Neuronal stem cell (in vitro differentiated cells): Measurements from ENCODE around the gene RALGPS1.

Experiments
- DNase-seq: peaks from one replicate; pipeline ENCODE4 v3.0.0-alpha.2; 2013; ENCODE audit warnings: low spot score
- H2AFZ ChIP-seq: one replicate; pipeline ENCODE4 v1.6.1; 2013; ENCODE audit warnings: mild to moderate bottlenecking, low read length, inconsistent platforms
- H2AK5ac ChIP-seq: 2 replicates; pipeline ENCODE4 v1.6.1; 2013; ENCODE audit warnings: low read depth, mild to moderate bottlenecking, inconsistent platforms, low read length, moderate library complexity, mixed read lengths
- H2BK120ac ChIP-seq: 2 replicates; pipeline ENCODE4 v1.6.1; 2013; ENCODE audit warnings: low read depth, mild to moderate bottlenecking, inconsistent platforms, low read length, moderate library complexity, mixed read lengths
- H2BK12ac ChIP-seq: one replicate; pipeline ENCODE4 v1.6.1; 2013; ENCODE audit warnings: low read length, inconsistent platforms
- H2BK15ac ChIP-seq: 2 replicates; pipeline ENCODE4 v1.6.1; 2013; ENCODE audit warnings: mild to moderate bottlenecking, low read length, inconsistent platforms, mixed read lengths
- H2BK5ac ChIP-seq: one replicate; pipeline ENCODE4 v1.6.1; 2013; ENCODE audit warnings: inconsistent platforms, mild to moderate bottlenecking, low read length, moderate library complexity
- H3K14ac ChIP-seq: one replicate; pipeline ENCODE4 v1.6.1; 2013; ENCODE audit warnings: low read length, inconsistent platforms
- H3K18ac ChIP-seq: 2 replicates; pipeline ENCODE4 v1.6.1; 2013; ENCODE audit warnings: low read length, inconsistent platforms
- H3K23ac ChIP-seq: 2 replicates; pipeline ENCODE4 v1.6.1; 2013; ENCODE audit warnings: low read depth, mild to moderate bottlenecking, mixed read lengths, low read length, inconsistent platforms; ENCODE audit not compliant: poor library complexity
- H3K27ac ChIP-seq: replicated peaks from 3 replicates; pipeline ENCODE4 v1.5.1; 2013; ENCODE audit warnings: low read length, inconsistent platforms
- H3K27me3 ChIP-seq, 3 experiments: 2 replicates each; pipeline ENCODE4 v1.6.1; 2013; ENCODE audit warnings: low read length in 3 of 3, mild to moderate bottlenecking in 2 of 3, inconsistent platforms in 1 of 3, low read depth in 1 of 3, mixed read lengths in 1 of 3, moderate library complexity in 1 of 3; ENCODE audit not compliant: control insufficient read depth in 3 of 3, insufficient read depth in 3 of 3
- H3K36me3 ChIP-seq, 2 donors: replicated peaks in 1 of 2; 2 replicates each; pipeline ENCODE4 v1.6.1; 2013; ENCODE audit warnings: low read length in 2 of 2; ENCODE audit not compliant: control insufficient read depth in 2 of 2, insufficient read depth in 2 of 2
- H3K4ac ChIP-seq: 2 replicates; pipeline ENCODE4 v1.6.1; 2013; ENCODE audit warnings: inconsistent platforms, mild to moderate bottlenecking, low read length, moderate library complexity
- H3K4me1 ChIP-seq, 2 donors: 1 replicate in 1 of 2; 2 replicates in 1 of 2; pipeline ENCODE4 v1.6.1; 2013; ENCODE audit warnings: low read length in 2 of 2, low read depth in 1 of 2; ENCODE audit not compliant: control insufficient read depth in 2 of 2, insufficient read depth in 1 of 2
- H3K4me2 ChIP-seq: one replicate; pipeline ENCODE4 v1.6.1; 2013; ENCODE audit warnings: mild to moderate bottlenecking, low read length, inconsistent platforms; ENCODE audit not compliant: insufficient read depth, poor library complexity, severe bottlenecking
- H3K4me3 ChIP-seq, 2 donors: 2 replicates each; pipeline ENCODE4 v1.5.1; 2013; ENCODE audit warnings: low read length in 2 of 2, mild to moderate bottlenecking in 2 of 2, inconsistent platforms in 1 of 2, moderate library complexity in 1 of 2
- H3K79me1 ChIP-seq: one replicate; pipeline ENCODE4 v1.6.1; 2013; ENCODE audit warnings: low read depth, mild to moderate bottlenecking, inconsistent platforms, low read length, moderate library complexity
- H3K9ac ChIP-seq: one replicate; pipeline ENCODE4 v1.6.1; 2013; ENCODE audit warnings: mild to moderate bottlenecking, low read depth, low read length, inconsistent platforms; ENCODE audit not compliant: poor library complexity
- H3K9me3 ChIP-seq, 2 donors: replicated peaks in 1 of 2; 2 replicates each; pipeline versions ENCODE3 to v1.6.1; 2013; ENCODE audit warnings: low read length in 2 of 2, mild to moderate bottlenecking in 2 of 2, inconsistent platforms in 1 of 2, low read depth in 1 of 2, mixed read lengths in 1 of 2, moderate library complexity in 1 of 2; ENCODE audit not compliant: control insufficient read depth in 2 of 2, insufficient read depth in 1 of 2
- H4K8ac ChIP-seq: one replicate; pipeline ENCODE4 v1.6.1; 2013; ENCODE audit warnings: low read depth, mild to moderate bottlenecking, inconsistent platforms, low read length, moderate library complexity
- H4K91ac ChIP-seq: one replicate; pipeline ENCODE4 v1.6.1; 2013; ENCODE audit warnings: low read length, low read depth, mild to moderate bottlenecking, inconsistent platforms; ENCODE audit not compliant: poor library complexity
- WGBS, 2 donors: extraction: QIAGEN DNeasy Blood & Tissue Kit; methylation state at CpG; one replicate each; pipeline ENCODE4 v1.1.7; 2013; ENCODE audit warnings: missing lambda C conversion rate in 2 of 2, mixed read lengths in 1 of 2; ENCODE audit not compliant: insufficient read length in 2 of 2, insufficient replicate concordance in 1 of 2; ENCODE audit errors: extremely low coverage in 2 of 2; 5-methylcytosine and 5-hydroxymethylcytosine counted together

Gene RALGPS1

GRCh38 chr9:127130661-127131538, 216.3 kb downstream of the RALGPS1 start:
- Histone ChIP-seq H3K79me1 (no peaks in the 10 kb centered on the region), H3K4me2 (no peak overlapping the region), H3K27ac (no peak overlapping the region), H3K4ac (no peak overlapping the region), H2BK120ac (no peak overlapping the region), H3K23ac (no peak overlapping the region), H3K4me1 (peaks cover 16 to 25% of the 10 kb centered on the region in 2 donors), H3K9ac (no peak overlapping the region), H4K91ac (no peak overlapping the region), H4K8ac (no peak overlapping the region), H3K18ac (no peak overlapping the region), H2BK15ac (no peak overlapping the region), H2BK5ac (no peak overlapping the region), H3K36me3 (no peaks in the 10 kb centered on the region), H2AFZ (peak overlapping the region; percentile 27), H2AK5ac (no peak overlapping the region), H3K27me3 (peaks cover 0 to 6% (median 0%) of the 10 kb centered on the region in 3 experiments), H3K9me3 (no peaks in the 10 kb centered on the region), H3K4me3 (no peak overlapping the region), H2BK12ac (no peak overlapping the region), H3K14ac (no peak overlapping the region)
- DNase-seq, result no peak
- no CpG with 5 or more reads among the region's 10 CpGs for WGBS, 2 donors

GRCh38 chr9:127131871-127132270, 217.3 kb downstream of the RALGPS1 start:
- no peak overlapping the region for H2BK120ac ChIP-seq
- no peak overlapping the region for H3K14ac ChIP-seq
- H3K4me3 ChIP-seq, result no peak overlapping the region
- no peak overlapping the region for H2BK5ac ChIP-seq
- no peak overlapping the region for H3K27ac ChIP-seq
- no peak overlapping the region for H3K23ac ChIP-seq
- H3K18ac ChIP-seq, result no peak overlapping the region
- H3K4me2 ChIP-seq, result no peak overlapping the region
- H4K91ac ChIP-seq, result no peak overlapping the region
- H4K8ac ChIP-seq, result no peak overlapping the region
- H3K27me3 ChIP-seq, result peaks cover 0 to 10% (median 0%) of the 10 kb centered on the region in 3 experiments
- no peaks in the 10 kb centered on the region for H3K79me1 ChIP-seq
- no peak overlapping the region for H2AFZ ChIP-seq
- peaks cover 16 to 25% of the 10 kb centered on the region in 2 donors for H3K4me1 ChIP-seq
- no peak overlapping the region for H3K4ac ChIP-seq
- no peaks in the 10 kb centered on the region for H3K36me3 ChIP-seq
- WGBS, 2 donors, result no CpG with 5 or more reads among the region's 6 CpGs
- H3K9ac ChIP-seq, result no peak overlapping the region
- H3K9me3 ChIP-seq, result no peaks in the 10 kb centered on the region
- no peak overlapping the region for H2BK15ac ChIP-seq
- no peak overlapping the region for H2AK5ac ChIP-seq
- DNase-seq, result no peak
- H2BK12ac ChIP-seq, result no peak overlapping the region

- Histone ChIP-seq H3K4me2 (no peak overlapping the region), H4K8ac (no peak overlapping the region), H3K27me3 (peaks cover 0 to 10% (median 0%) of the 10 kb centered on the region in 3 experiments), H3K27ac (no peak overlapping the region), H3K23ac (no peak overlapping the region), H3K36me3 (no peaks in the 10 kb centered on the region), H2BK15ac (no peak overlapping the region), H3K4ac (no peak overlapping the region), H3K79me1 (no peaks in the 10 kb centered on the region), H3K14ac (no peak overlapping the region), H3K9ac (no peak overlapping the region), H4K91ac (no peak overlapping the region), H2AFZ (no peak overlapping the region), H3K4me1 (peaks cover 16 to 25% of the 10 kb centered on the region in 2 donors), H2BK12ac (no peak overlapping the region), H2BK5ac (no peak overlapping the region), H2BK120ac (no peak overlapping the region), H2AK5ac (no peak overlapping the region), H3K18ac (no peak overlapping the region), H3K9me3 (no peaks in the 10 kb centered on the region), H3K4me3 (no peak overlapping the region)
- DNase-seq, result no peak
- no CpG with 5 or more reads among the region's 4 CpGs for WGBS, 2 donors
These were observed 217.8 kb downstream of the RALGPS1 start for GRCh38 chr9:127132375-127132774.

- peaks cover 0 to 10% (median 0%) of the 10 kb centered on the region in 3 experiments for H3K27me3 ChIP-seq
- H3K4me3 ChIP-seq, result no peak overlapping the region
- H4K91ac ChIP-seq, result no peak overlapping the region
- no peaks in the 10 kb centered on the region for H3K36me3 ChIP-seq
- H3K4ac ChIP-seq, result no peak overlapping the region
- H3K18ac ChIP-seq, result peak overlapping the region; percentile 90
- no peak overlapping the region for H3K27ac ChIP-seq
- H3K23ac ChIP-seq, result peak overlapping the region; percentile 81
- H3K79me1 ChIP-seq, result no peaks in the 10 kb centered on the region
- H2AFZ ChIP-seq, result peak overlapping the region; percentile 83
- H2AK5ac ChIP-seq, result peak overlapping the region; percentile 10
- no peak for DNase-seq
- no peak overlapping the region for H2BK15ac ChIP-seq
- H3K4me2 ChIP-seq, result no peak overlapping the region
- H3K14ac ChIP-seq, result peak overlapping the region; percentile 26
- H2BK12ac ChIP-seq, result no peak overlapping the region
- no peak overlapping the region for H4K8ac ChIP-seq
- H3K9ac ChIP-seq, result peak overlapping the region; percentile 46
- H3K4me1 ChIP-seq, result peaks cover 16 to 25% of the 10 kb centered on the region in 2 donors
- no CpG with 5 or more reads among the region's 15 CpGs for WGBS, 2 donors
- H3K9me3 ChIP-seq, result no peaks in the 10 kb centered on the region
- no peak overlapping the region for H2BK5ac ChIP-seq
- peak overlapping the region; percentile 13 for H2BK120ac ChIP-seq
These were observed 218.5 kb downstream of the RALGPS1 start for GRCh38 chr9:127132921-127133647.
